ENCODE data around the gene CHTF8.

DNA sequence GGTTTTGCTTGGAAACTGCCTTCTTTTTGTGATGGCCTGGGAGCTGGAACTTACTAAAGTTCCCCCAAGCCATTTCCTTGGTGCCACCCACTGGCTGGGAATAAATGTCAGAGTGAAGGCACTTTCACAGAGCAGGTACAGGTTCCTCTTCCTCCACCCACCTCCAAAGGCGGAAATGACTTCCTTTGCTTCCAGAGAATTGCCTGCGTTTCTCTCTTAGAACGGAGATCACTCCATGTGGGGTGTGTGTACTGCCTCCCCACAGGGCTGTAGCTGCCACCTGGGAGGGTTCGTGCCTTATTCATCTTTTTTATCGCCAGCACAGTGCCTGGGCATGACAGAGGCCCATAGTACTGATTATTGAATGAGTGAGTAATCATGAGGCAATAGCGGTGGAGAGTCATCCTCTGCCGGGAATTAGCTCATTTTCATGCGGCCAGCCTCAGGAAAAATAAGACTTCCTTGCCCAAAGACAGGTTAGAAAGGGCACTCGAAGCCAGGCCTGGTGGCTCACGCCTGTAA, 59.1 kb downstream of the CHTF8 start:
- TF ChIP-seq EP300 (IDR thresholded peaks at IDR 0.05) (peak in 1 of 4 donors; percentile 39), POLR2AphosphoS5 (IDR thresholded peaks at IDR 0.05) (peak in 1 of 2 donors; percentile 46), POLR2A (IDR thresholded peaks at IDR 0.05) (no peak)
- TF ChIP-seq, protein P1, sequence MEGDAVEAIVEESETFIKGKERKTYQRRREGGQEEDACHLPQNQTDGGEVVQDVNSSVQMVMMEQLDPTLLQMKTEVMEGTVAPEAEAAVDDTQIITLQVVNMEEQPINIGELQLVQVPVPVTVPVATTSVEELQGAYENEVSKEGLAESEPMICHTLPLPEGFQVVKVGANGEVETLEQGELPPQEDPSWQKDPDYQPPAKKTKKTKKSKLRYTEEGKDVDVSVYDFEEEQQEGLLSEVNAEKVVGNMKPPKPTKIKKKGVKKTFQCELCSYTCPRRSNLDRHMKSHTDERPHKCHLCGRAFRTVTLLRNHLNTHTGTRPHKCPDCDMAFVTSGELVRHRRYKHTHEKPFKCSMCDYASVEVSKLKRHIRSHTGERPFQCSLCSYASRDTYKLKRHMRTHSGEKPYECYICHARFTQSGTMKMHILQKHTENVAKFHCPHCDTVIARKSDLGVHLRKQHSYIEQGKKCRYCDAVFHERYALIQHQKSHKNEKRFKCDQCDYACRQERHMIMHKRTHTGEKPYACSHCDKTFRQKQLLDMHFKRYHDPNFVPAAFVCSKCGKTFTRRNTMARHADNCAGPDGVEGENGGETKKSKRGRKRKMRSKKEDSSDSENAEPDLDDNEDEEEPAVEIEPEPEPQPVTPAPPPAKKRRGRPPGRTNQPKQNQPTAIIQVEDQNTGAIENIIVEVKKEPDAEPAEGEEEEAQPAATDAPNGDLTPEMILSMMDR (IDR thresholded peaks at IDR 0.05) = no peak

All from upper lobe of left lung (tissue), 4 donors.